IPS DF 4.7 (cell line): ENCODE data around the gene CYTH3.
"Not testable (repeated sequence)": the region's sequence is repeated elsewhere in the genome, so short reads cannot be mapped to it uniquely, and the experiment has no call there.

Source experiments
- DNase-seq: peaks from one replicate; pipeline ENCODE4 v3.0.0-alpha.2; 2013; ENCODE audit warnings: low spot score; ENCODE audit errors: extremely low read depth

Gene CYTH3

GRCh38 chr7:6283391-6284054 lies 11.1 kb upstream of the CYTH3 start:
- not testable (repeated sequence) for DNase-seq

DNA sequence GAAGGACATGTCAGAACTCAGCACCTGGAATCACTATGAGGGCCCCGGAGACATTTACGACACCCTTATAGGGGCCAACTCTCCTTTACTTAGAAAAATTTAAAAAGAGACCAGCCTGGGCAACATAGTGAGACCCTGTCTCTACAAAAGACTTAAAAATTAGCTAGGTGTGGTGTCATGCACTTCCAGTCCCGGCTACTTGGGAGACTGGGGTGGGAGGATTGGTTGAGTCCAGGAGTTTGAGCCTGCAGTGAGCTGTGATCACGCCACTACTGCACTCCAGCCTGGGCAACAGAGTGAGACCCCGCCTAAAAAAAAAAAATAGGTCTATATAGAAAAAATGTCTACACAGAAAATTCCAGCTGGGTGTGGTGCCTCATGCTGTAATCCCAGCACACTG lies 7.5 kb upstream of the CYTH3 start:
- DNase-seq, result no peak

DNA sequence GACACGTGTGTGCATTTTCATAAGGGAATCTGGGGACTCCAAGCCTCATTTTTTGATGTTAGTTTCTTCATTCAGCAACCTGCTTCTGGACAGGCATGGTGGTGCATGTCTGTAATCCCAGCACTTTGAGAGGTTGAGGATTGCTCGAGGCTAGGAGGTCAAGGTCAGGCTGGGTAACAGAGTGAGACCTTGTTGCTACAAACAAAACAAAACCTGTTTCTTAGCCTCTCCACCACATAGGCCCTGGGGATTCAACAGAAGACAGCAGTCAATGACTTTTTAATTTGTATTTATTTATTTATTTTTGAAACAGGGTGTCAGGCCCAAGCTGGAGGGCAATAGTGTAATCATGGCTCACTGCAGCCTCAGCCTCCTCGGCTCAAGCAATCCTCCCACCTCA lies 6.9 kb upstream of the CYTH3 start:
- DNase-seq, result no peak

- no peak for DNase-seq
Measured at GRCh38 chr7:6278749-6279310, 6.4 kb upstream of the CYTH3 start.

GRCh38 chr7:6277476-6277875 lies 5.1 kb upstream of the CYTH3 start:
- no peak for DNase-seq

DNA sequence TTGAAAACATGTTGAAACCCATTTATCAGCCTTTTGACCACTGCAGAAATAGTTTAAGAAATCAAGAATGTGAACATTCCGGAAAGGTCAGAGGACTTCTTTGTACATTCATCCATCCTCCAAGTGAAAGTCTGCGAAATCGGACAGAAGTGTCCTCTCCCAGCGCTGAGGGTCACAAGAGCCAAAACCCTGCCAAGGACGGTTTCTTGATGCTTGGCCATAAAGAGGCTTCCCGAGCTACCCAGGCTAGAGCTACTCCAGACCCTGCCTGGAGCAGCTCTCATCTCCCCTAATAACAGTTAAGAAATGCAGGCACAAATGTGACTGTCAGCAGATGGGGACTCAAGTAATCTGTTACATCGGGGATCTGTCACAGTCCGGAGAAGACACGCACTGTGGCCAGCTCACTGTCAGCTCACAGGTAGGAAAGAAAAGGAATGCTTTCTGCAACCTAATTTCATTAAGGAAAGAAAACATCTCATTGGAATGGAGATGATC lies 4.5 kb upstream of the CYTH3 start:
- no peak for DNase-seq

- no peak for DNase-seq
Measured at GRCh38 chr7:6274743-6275142, 2.3 kb upstream of the CYTH3 start.

DNA sequence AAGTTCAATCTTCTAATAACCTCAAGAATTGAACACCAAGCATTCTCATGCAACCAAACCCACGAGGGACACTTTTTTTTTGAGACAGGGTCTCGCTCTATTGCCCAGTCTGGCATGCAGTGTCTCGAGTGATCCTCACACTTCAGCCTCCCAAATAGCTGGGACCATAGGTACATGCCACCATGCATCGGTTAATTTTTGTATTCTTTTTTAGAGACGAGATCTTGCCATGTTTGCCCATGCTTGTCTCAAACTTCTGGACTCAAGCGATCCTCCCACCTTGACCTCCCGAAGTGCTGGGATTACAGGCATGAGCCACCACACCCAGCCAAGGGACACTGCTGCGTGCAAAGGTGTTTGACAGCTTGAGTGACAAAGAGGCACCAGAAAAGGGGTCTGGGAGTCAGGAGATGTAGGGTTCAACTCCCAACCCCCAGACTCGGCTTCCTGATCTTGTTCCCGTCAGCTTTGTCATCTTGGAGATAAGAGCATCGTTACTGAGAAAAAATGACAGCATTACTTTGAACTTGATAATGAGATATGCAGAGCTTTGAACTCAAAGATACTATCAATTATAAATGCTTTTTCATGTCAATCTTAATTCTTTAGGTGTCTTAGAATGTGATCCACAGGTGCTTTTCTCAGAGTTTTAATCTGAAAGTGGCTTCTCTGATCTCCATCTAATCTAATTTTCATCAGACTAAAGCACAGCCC lies 1.6 kb upstream of the CYTH3 start:
- no peak for DNase-seq

- DNase-seq, result no peak
Measured at GRCh38 chr7:6273380-6273837, 985 bp upstream of the CYTH3 start.

DNA sequence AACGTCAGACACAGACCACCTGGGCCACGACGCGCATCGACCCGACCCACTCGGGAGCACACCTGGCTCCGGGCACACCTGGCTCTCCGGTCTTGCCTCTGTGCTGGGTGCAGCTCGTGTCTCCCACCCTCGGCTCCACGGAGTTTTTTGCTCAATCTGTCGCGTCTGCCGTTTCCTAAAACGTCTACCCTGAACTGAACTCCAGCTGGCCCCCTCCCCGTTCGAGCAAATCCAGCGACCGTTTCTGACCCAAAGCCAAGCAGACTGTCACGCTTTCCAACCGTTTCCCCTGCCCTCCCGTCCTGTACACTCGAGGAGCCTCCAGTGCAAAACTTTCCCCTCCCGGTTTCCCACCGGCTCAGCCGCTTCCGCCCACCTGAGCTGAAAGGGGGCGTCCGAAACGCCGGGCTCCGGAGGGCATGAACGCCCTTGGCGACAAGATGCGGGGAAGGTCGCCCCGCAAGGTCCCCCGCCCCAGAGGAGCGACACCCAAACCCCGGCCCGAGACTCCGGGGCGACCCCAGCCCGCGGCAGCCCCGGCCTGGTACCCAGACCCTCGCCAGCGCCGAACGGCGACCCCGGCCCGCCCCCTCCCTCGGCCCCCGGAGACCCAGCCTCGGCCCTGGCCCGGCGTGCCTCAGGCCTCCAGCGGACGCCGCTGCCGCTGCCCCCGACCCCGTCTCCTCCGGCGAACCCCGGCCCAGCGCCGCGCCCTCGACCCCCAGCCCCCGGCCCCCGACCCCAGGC lies 557 bp downstream of the CYTH3 start:
- no peak for DNase-seq

GRCh38 chr7:6271060-6271658 lies 1.3 kb downstream of the CYTH3 start:
- DNase-seq, result no peak

DNA sequence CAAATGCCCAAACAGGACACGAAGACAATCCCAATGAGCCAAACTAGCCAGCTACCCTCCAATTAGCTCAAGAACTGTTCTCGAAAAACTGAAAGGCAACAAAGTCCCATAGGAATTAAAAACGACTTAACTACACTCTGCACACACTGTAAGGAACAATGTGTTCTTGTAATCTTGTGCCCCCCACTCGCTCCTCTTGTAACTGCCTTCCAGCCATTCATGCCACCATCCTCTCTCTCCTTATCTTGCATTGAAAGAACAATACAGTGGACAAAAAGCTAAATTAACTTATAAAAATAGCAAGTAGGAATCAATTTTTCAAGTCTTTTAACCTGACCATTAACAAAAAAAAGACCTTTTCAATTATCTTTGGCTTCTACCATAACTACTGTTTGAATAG lies 2.9 kb downstream of the CYTH3 start:
- no peak for DNase-seq

DNA sequence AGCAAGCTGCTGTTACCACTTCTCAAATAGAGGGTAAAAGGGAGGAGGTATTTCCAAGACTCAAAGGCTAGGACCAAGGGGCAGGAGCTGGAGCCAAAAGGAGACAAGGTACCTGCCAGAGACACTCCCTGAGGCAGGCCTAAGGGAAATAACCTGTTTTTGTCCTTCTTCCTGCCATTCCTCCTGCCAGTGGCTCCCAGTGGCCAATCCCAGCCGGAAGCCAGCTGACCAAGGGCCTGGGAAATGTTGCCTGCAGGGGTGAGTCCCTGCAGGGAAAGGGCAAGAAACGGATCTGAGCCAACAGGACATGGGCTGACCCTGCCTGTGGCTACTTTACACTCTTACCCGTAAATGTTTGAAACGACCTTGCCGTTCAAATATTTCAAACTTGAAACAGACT lies 3.5 kb downstream of the CYTH3 start:
- DNase-seq, result no peak

DNA sequence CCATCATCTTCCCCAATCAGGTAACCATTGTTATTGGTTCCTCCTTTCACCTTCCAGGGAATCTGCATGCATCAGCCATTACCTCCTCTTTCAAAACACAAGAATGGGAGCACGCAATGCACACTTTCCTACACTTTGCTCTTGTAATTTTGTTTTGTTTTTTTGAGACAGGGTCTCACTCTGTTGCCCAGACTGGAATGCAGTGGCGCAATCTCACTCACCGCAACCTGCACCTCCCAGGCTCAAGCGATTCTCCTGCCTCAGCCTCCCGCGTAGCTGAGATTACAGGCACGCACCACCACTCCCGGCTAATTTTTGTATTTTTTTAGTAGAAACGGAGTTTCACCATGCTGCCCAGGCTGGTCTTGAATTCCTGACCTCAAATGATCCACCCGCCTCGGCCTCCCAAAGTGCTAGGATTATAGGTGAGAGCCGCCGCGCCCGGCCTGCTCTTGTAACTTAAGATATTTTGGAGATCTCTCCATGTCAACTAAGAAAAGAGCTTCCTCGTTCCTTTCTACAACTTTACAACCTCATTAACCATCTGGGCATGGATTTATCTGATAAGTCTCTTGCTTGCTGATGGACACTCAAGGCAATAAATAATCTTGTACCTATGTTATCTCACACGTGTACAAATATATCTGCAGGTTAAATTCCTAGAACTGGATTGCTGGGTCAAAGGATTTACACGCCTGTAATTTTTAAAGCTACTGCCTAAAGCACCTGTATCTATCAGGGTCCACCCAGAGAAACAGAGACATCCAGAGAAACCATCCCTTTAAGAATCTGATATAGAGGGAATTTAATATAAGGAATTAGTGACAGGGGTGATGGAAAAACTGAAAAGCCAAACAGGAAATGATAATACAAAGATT lies 4.2 kb downstream of the CYTH3 start:
- DNase-seq, result no peak

- no peak for DNase-seq
Measured at GRCh38 chr7:6266699-6267098, 5.7 kb downstream of the CYTH3 start.

DNA sequence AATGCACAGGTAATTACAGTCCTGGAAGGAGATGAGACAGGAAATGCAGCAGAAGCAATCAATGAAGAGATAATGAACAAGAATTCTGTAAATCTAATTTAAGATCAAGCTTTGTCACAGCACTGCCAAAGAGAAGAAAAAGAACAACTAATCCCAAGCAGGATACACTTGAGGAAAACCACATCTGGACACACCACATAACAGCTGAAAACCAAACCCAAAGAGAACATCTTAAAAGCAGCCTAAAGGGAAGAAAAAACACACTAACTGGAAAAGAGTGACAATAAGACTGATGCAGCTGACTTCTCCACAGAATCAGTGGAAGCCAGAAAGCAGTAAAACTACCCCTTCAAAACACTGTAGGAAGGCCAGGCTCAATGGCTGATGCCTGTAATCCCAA lies 10.2 kb downstream of the CYTH3 start:
- no peak for DNase-seq

GRCh38 chr7:6261699-6262098 lies 10.7 kb downstream of the CYTH3 start:
- DNase-seq, result no peak

GRCh38 chr7:6260291-6261187 lies 11.9 kb downstream of the CYTH3 start:
- DNase-seq, result no peak

DNA sequence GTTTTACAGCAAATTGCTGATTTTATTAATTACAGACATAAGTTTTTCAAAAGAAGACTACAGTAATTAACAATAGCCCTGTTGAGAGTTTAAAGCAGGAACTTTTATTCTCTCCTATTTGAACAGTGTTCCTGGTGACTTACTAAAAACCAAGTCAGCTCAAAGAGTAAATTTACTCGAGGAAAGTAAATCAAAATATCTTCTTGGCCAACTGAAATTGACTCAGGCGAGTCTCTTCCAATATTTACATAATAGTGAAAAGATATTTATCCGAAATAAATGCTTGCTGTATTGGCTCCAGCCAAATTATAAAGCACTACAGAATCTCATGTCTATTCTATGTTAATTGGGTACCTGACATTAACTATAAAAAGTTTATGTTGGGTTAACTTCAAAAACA lies 13.2 kb downstream of the CYTH3 start:
- DNase-seq, result no peak
